ENCODE results near the gene LMBRD1.

The LMBRD1 gene

DNA sequence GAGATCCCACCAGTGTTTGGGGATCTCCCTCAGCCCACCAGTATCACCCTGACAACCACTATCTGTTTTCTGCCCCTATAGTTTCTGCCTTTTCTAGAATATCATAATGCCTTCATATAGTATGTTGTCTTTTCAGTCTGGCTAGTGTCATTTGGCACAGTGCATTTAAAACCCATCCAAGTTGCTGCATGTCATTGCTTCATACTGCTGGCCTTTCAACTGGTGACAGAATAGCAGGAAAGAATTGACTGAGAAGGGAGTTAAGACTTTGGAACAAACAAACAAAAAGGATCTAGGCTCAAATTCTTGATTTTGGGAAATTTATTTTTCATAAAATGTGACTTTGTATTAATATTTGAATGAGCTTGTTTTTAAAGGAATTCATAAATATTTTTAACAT, 4.5 kb downstream of the LMBRD1 start (continued):
- TF ChIP-seq, protein P1, sequence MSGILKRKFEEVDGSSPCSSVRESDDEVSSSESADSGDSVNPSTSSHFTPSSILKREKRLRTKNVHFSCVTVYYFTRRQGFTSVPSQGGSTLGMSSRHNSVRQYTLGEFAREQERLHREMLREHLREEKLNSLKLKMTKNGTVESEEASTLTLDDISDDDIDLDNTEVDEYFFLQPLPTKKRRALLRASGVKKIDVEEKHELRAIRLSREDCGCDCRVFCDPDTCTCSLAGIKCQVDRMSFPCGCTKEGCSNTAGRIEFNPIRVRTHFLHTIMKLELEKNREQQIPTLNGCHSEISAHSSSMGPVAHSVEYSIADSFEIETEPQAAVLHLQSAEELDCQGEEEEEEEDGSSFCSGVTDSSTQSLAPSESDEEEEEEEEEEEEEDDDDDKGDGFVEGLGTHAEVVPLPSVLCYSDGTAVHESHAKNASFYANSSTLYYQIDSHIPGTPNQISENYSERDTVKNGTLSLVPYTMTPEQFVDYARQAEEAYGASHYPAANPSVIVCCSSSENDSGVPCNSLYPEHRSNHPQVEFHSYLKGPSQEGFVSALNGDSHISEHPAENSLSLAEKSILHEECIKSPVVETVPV (CRISPR knock-in tag; IDR thresholded peaks at IDR 0.05) = no peak

DNA sequence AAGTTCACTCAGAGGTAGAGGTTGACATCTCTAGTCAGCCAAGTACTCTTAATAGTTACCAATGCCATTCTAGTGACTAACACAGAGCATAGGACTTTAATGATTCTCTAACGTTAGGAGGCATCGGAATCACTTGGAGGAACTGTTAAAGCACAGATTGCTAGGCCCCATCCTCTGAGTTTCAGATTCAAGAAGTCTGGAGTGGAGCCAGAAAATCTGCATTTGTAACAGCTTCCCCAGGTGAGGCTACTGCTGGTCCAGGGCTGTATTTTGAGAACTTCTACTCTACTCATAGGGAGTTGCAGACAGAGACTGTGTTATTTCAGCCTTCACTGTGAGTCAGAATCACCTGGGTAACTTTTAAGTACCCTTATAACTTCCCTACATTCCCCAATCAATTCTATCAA, 5.7 kb downstream of the LMBRD1 start:
- ATAC-seq = 0 out of 3 replicates have a peak, but pooled peaks have one; percentile 34
- no peak for TF ChIP-seq SNAI2 (CRISPR knock-in tag; IDR thresholded peaks at IDR 0.05)
- no peak for TF ChIP-seq BACH2 (CRISPR knock-in tag; IDR thresholded peaks at IDR 0.05; ENCODE audit: borderline replicate concordance)
- no peak for TF ChIP-seq ESRRG (CRISPR knock-in tag; IDR thresholded peaks at IDR 0.05)
- TF ChIP-seq ZNF565 (CRISPR knock-in tag; conservative IDR thresholded peaks at IDR 0.05; ENCODE audit: low read depth) = no peak
- TF ChIP-seq ZNF70 (CRISPR knock-in tag; IDR thresholded peaks at IDR 0.05) = no peak
- TF ChIP-seq, protein P2, sequence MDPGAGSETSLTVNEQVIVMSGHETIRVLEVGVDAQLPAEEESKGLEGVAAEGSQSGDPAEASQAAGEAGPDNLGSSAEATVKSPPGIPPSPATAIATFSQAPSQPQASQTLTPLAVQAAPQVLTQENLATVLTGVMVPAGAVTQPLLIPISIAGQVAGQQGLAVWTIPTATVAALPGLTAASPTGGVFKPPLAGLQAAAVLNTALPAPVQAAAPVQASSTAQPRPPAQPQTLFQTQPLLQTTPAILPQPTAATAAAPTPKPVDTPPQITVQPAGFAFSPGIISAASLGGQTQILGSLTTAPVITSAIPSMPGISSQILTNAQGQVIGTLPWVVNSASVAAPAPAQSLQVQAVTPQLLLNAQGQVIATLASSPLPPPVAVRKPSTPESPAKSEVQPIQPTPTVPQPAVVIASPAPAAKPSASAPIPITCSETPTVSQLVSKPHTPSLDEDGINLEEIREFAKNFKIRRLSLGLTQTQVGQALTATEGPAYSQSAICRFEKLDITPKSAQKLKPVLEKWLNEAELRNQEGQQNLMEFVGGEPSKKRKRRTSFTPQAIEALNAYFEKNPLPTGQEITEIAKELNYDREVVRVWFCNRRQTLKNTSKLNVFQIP (CRISPR knock-in tag; IDR thresholded peaks at IDR 0.05; ENCODE audit: borderline replicate concordance, low read depth) = no peak
- TF ChIP-seq CSDC2 (CRISPR knock-in tag; IDR thresholded peaks at IDR 0.05) = no peak
- TF ChIP-seq ZFP30 (CRISPR knock-in tag; IDR thresholded peaks at IDR 0.05) = no peak
- TF ChIP-seq TCF4 (CRISPR knock-in tag; IDR thresholded peaks at IDR 0.05; ENCODE audit: borderline replicate concordance) = no peak

GRCh38 chr6:69790629-69791028, 6.2 kb downstream of the LMBRD1 start:
- TF ChIP-seq ZC3H10 (CRISPR knock-in tag; IDR thresholded peaks at IDR 0.05) (no peak), ZNF8 (CRISPR knock-in tag; IDR thresholded peaks at IDR 0.05) (no peak), ARNTL (CRISPR knock-in tag; IDR thresholded peaks at IDR 0.05; ENCODE audit: borderline replicate concordance, low read depth) (no peak), TCF4 (CRISPR knock-in tag; IDR thresholded peaks at IDR 0.05; ENCODE audit: borderline replicate concordance) (no peak), CREB5 (CRISPR knock-in tag; IDR thresholded peaks at IDR 0.05; ENCODE audit: low read depth) (no peak), ZFP3 (CRISPR knock-in tag; IDR thresholded peaks at IDR 0.05) (no peak), TSHZ2 (CRISPR knock-in tag; IDR thresholded peaks at IDR 0.05) (no peak), ISL1 (CRISPR knock-in tag; IDR thresholded peaks at IDR 0.05) (no peak), PATZ1 (CRISPR knock-in tag; IDR thresholded peaks at IDR 0.05; ENCODE audit: borderline replicate concordance) (no peak), ZFP30 (CRISPR knock-in tag; IDR thresholded peaks at IDR 0.05) (no peak), ZNF565 (CRISPR knock-in tag; conservative IDR thresholded peaks at IDR 0.05; ENCODE audit: low read depth) (no peak), PPARA (CRISPR knock-in tag; IDR thresholded peaks at IDR 0.05; ENCODE audit: borderline replicate concordance) (no peak), TOX (CRISPR knock-in tag; IDR thresholded peaks at IDR 0.05; ENCODE audit: borderline replicate concordance) (no peak), BACH2 (CRISPR knock-in tag; IDR thresholded peaks at IDR 0.05; ENCODE audit: borderline replicate concordance) (no peak), ESRRG (CRISPR knock-in tag; IDR thresholded peaks at IDR 0.05) (no peak), CSDC2 (CRISPR knock-in tag; IDR thresholded peaks at IDR 0.05) (no peak), RARB (CRISPR knock-in tag; IDR thresholded peaks at IDR 0.05) (no peak), SNAI2 (CRISPR knock-in tag; IDR thresholded peaks at IDR 0.05) (no peak)
- TF ChIP-seq, protein P2 (CRISPR knock-in tag; IDR thresholded peaks at IDR 0.05; ENCODE audit: borderline replicate concordance, low read depth) = no peak
- TF ChIP-seq, protein P1 (CRISPR knock-in tag; IDR thresholded peaks at IDR 0.05) = no peak
- ATAC-seq = no peak

All from SK-N-SH treated with all-trans-retinoic acid at 6 μM for 48 hours (cell line).